Measurements from ENCODE around the gene NTN4.
"Not testable (repeated sequence)": the region's sequence is repeated elsewhere in the genome, so short reads cannot be mapped to it uniquely, and the experiment has no call there.

Gene NTN4

DNA sequence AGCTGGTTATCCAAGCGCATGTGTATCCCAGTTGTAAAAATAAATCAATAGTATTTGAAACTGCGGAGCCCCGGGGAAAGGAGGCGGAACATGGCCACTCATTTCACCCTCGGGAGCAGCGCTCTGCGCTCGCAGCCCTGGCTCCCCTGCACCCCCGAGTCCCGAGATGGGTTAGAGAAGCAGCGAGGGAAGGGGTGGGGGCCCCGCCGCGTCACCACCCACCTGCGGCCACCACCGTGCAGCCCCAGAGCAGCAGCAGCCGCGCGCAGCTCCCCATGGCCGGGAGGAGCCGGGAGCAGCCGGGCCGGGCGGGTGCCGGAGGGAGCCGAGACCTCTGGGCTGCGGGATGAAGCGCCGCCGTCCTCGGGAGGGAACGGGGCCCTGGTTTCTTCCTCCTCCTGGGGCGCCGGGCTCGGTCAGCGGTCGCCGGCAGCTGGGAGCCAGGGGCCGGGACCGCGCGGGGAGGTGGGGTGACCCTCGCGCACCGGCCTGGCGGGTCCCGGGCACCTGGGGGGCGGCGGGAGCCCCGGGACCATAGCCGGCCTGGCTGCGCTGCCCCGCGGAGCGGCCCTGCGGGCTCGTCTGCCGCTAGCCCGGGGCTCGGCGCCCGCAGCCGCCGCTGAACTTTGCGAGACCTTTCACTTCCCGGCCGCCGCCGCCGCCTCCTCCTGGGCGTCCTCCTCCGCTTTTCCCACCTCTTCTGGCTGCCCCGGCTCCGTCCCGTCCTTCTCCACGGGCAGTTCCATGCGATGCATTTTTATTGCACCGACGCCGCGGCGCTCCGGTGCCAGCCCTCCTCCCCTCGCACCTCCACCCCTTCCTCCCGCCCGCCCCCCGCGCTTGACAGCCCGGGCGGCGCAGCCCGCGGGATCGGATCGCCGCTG, at the start of gene NTN4:
NTN4 (minus strand) TSS at position 732 of the 884 bp plus-strand sequence; CDS start at position 277, 455 bp downstream.
- DNase-seq (ENCODE audit: low spot score), result no peak

DNA sequence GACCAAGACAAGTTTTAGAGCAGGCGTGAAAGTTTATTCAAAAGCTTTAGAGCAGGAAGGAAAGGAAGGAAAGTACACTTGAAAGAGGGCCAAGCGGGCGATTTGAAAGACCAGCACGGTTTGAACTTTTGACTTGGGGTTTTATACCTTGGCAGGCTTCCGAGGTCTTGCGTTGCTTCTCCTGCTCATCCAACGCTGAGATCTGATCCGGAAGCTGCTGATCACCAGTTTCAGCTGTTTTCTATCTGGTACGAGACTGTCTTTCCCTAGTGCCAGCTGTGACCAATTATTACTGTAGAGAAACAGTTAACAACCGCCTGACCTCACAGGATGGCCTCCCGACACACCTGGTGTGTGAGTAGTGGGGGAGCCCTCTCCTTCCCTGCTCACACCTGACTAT, 47.6 kb upstream of the NTN4 start:
- DNase-seq (ENCODE audit: low spot score), result no peak

DNA sequence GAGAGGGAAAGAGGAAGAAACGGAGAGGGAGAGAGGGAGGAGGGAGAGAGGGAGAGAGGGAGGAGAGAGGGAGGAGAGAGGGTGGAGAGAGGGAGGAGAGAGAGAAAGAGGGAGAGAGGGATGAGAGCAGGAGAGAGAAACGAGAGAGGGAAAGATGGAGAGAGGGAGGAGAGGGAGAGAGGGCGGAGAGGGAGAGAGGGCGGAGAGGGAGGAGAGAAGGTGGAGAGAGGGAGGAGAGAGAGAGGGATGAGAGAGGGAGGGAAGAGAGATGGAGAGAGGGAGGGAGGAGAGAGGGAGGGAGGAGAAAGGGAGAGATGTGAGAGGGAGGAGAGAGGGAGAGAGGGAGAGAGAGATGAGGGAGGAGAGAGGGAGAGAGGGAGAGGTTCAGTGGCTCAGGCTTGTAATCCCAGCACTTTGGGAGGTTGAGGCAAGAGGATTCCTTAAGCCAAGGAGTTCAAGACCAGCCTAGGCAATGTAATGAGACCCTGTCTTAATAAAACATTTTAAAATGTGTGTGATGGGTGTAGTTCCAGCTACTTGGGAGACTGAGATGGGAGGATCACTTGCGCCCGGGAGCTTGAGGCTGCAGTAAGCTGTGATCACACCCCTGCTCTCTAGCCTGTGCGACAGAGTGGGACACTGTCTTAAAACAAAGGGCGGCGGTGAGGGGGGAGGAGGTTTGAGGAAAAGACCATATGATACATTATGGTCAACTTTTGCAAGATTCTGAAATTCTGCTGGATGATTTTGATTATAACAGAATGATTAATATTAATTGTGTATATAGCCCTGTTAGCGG, 46.9 kb upstream of the NTN4 start:
- no peak for DNase-seq (ENCODE audit: low spot score)

DNA sequence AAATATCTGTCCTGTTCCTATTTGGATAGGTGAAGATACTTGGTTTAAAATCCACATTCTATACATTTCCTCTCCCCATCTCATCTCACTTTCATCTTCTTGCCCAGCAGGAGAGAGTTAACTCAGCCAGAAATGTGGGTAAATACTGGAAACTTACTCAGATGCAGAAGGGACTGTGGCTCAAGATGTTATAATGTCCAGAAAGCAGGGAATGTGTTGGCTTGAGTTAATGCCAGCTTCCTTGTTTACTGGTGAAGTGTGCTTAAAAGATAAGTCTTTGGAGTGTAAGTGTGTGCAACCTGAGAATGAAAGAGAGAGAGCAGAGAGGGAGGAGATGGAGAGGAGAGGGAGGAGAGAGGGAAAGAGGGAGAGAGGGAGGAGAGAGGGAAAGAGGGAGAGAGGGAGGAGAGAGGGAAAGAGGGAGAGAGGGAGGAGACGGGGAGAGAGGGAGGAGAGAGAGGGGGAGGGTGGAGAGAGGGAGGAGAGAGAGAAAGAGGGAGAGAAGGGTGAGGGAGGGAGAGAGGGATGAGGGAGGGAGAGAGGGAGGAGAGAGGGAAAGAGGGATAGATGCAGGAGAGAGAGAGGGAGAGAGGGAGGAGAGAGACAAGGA, 46.2 kb upstream of the NTN4 start:
- DNase-seq (ENCODE audit: low spot score), result no peak

DNA sequence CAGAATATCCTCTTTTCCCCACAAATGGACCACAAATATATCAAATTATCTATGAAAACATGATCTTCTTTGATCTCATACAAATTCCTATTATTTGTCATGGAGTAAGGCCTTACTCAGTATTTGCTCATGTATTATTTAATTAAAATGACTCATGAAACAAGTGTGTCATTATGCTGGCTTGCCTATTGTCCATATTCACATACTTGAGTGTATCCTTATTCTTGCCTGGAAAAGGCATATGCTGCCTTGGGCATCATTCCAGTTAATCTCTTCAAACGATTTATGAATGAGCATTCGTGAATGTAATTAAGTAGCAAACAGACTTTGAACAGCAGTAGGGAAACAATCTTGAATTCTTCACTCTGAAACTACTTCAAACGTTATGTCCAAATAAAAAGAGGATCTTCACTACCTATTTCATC, 45.6 kb upstream of the NTN4 start:
- DNase-seq (ENCODE audit: low spot score), result no peak

DNA sequence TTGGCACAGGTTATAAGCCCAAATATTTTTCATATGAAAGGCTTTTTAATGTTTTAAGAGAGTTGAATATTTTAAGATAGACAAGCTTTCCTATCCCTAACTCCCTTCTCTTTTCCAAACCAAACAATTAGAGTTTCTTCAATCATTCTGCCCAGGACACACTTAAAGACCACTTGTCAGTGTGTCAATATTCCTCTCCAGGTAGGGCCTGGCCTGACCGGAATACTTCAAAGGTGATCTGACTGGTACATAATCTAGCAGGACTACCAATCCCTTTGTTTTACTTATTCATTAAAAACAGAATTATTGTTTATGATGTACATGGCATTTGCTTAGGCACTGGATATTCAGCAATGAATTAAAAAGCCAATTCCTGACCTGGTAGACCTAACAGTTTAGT, 44.0 kb upstream of the NTN4 start:
- DNase-seq (ENCODE audit: low spot score), result no peak

DNA sequence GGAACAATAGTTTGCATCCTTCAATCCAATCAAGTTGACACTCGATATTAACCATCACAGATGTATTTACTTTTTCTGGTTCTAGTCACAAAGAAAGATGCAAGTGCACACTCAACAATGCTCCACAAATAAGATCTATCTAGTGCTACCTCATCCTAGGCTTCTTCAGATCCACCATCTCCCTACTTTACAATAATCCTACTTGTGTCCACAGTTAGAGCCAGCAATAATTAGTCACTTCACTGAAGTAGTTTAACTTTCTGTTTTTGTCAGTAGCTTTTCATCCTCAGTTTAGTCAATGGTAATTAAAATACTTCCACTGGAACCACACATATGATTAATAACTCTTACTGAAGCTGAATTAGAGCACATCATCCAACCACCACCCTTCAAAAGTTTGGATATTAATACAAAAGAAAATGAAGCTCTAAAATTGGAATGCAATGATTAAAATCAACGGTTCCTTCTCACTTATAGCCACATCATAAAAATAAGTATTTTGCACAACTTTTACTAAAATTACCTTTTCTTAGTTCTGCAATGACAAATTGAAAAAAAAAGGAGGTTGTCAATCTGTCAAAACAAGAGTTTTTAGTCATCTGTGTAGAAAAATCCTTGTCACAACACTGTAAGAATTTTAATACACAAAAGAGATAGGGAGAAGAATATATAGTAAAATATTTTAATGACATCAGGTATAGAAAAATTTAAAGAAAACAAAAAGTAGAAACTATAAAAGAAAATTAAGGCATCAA, 39.9 kb upstream of the NTN4 start:
- no peak for DNase-seq (ENCODE audit: low spot score)

DNA sequence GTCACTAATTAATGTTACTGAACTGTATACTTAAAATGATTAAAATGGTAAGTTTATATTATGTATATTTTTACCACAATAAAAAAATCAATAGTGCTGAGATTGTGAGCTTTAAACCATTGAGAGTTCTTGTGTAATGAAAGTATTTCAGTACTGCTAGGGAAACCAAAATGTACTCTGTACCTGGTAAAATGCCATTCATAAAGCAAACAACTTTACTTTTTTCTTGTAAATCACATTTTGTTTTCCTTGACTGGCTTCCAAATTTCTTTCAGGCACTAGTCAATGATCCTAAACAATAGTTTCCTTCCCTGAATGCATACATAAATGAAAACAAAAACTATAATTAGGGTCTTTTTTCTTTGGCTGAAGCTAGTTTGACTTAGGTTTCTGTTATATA, 38.8 kb upstream of the NTN4 start:
- no peak for DNase-seq (ENCODE audit: low spot score)

DNA sequence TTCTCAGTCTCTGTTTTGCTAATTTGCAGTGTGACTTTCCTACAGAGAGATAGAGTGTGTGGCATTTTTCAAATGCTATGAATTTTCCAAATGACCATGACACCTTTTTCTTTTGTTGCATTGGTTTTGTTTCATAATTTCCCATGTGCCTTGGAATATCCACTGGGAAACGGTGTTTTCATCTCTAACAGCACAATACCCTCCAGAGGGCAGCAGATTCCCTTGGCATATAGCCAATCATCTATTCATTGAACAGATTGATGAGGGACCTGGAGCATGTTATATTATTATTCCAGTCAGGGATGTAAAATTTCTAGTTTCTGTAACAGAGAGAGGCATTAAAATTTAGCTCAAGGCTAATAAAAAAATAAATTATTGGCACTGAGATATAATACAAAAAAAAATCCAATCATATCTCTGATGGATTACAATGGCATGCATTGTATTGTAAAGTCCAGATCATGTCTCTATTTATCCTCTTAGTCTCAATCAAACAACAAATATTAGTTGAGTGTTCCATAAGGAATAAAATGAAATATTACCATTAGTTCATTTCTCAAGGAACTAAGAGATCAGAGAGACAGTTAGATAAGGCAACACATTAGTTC, 29.6 kb upstream of the NTN4 start:
- DNase-seq (ENCODE audit: low spot score), result peak; percentile 38

DNA sequence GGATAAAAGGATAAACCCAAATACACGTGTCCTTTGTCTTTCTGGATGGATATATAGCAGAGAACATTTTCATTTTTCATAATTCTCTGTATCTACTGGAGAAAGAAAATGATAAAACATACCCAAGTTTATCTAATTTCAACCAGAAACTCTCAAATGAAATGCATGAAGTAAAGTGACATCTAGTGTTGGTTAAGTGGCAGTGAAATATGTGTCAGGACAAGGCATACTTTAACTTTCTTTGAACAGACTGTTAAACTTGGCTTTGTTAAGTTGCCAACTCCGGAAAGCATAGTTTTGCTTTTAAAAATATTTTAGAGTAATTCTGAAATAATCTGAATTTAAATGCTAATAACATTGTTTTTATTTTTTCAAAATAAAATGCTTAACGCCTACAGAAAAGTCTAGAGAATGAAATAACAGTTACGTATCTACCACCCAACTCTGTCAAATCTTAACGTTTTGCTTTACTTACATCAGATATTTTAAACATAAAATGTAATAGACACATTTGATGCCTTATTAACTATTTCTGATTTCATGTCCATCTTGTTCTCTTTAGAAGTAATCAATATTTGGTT, 25.2 kb upstream of the NTN4 start:
- peak; percentile 24 for DNase-seq (ENCODE audit: low spot score)

DNA sequence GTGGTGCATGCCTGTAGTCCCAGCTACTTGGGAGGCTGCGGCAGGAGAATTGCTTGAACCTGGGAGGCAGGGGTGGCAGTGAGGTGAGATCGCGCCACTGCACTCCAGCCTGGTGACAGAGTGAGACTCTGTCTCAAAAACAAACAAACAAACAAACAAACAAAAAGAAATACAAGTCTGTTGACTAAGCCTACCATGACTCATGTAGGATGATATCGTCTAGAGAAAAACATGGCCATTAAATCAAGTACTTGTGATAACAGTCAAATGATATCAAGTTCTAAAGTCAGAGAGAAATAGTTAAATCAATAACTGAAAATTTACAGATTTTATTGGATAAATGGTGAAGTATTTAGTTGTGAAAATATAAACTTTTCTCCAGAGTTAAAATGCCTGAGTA, 21.6 kb upstream of the NTN4 start:
- not testable (repeated sequence) for DNase-seq (ENCODE audit: low spot score)

DNA sequence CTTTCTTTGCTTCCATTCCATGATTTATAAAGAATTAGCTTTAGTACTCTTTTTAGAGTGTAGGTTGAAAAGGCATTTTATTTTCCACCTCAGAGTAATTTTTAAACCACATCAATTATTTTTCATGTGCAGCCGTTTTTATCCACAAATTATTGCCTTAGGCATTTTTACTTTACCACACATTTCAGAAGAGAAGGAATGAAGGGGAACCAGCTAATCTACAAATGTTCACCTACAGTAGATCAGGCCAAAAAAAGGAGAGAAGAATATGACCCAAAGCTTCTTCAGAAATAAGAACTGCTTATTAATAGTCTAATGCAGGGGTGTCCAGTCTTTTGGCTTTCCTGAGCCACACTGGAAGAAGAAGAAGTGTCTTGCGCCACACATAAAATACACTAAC, 19.8 kb upstream of the NTN4 start:
- DNase-seq (ENCODE audit: low spot score), result no peak

DNA sequence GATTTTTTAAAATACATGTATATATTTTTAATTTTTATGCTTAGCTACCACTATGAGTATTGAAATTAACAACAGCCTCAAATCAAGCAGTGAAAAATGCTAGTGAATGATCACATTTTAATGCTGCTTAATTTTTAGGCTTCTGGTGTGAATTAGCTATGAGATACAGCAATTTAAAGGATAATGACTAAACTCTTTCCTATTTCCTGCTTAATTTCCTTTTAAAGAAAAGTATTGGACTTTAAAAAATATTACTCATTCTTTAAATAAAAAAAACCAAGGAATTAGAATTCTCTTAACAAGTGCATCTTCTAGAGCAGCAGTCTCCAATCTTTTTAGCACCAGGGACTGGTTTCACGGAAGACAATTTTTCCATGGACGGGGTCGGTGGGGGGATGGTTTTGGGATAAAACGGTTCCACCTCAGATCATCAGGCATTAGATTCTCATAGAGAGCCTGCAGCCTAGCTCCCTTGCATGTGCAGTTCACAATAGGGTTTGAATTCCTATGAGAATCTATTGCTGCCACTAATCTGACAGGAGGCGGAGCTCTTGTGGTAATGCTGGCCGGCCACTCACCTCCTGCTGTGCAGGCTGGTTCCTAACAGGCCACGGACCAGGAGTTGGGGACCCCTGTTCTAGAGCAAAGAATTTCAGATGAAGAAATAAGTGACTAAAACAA, 18.6 kb upstream of the NTN4 start:
- no peak for DNase-seq (ENCODE audit: low spot score)

DNA sequence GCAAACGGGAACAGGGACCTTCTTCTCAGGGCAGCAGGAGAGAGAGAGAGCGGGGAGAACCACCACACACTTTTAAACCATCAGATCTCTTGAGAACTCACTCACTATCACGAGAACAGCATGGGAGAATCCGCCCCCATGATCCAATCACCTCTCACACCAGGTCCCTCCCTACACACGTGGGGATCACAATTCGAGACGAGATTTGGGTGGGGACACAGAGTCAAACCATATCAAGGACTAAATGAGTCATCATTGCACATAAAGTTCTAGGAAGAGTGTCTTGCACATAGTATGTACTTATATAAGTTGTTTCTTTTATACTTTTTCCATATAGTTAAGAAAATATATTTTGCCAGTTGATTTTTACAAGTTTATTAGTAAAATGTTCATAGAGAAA, 17.6 kb upstream of the NTN4 start:
- DNase-seq (ENCODE audit: low spot score), result no peak

DNA sequence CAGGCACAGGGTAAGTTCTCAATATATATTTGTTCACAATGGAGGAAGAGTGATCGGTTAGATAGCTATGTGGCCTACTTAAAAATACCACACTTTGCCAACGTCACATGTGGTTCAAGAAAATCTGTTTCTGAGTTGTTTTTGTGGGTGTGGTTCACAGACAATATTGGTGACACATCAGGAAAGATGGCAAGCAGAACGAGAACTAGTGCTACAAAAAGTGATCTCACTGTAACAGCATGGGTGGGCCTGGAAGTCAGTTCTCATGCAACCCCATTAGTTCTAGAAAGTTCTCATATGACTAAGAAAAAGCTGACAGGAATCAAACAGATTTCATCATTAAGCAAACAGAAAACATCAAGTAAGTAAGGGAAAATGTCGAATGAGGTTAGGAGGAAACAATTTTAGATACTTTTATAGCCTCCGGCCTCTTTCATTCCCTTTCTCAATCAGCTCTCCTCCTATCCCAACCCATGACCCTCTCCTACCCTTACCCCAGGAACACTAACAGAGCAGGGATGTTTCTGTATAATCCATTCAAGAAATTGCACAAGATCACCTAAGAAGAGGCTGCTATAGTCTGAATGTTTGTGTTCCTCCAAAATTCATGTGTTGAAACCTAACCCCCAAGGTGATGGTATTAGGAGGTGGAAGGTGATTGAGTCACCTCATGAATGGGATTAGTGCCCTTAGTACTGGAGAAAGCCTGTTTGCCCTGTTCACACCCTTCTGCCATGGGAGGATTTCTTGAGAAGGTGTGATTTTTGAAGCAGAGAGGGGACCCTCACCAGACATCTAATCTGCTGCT, 15.5 kb upstream of the NTN4 start:
- no peak for DNase-seq (ENCODE audit: low spot score)

DNA sequence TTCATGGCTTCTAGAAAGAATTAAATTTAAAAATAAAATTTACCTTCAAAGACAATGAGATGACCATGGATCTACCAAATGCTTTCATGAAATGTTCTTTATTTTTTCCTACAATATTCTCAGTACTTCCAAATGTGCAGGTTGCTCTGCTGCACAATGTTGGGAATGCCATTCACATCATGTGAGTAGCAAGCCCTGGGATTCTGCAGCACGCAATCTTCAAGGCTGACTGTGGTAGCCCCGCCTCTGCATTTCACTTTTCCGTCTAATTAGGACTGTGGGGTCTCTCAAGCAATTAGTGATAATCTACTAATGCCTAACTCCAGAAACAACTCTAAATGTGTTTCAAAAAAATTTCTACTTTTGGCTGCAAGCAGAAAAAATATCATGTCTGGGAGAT, 13.7 kb upstream of the NTN4 start:
- no peak for DNase-seq (ENCODE audit: low spot score)

DNA sequence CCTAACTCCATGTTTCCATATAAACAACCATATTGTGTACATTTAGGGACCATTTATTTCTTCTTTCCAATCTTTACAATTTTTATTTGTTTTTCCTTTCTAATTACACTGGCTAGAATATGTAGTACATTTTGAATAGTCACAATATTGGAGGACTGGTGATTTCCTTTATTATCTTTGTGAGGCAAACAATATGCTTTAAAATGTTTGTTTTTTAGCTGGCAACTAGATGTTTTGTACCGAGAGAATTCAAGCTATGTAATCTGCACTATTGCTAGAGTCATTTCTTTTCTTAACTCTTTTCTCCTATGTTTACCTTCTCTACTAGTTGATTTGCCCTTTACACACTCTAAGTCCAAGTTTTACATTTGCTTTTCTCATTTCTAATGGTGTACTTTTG, 13.3 kb upstream of the NTN4 start:
- DNase-seq (ENCODE audit: low spot score), result no peak

DNA sequence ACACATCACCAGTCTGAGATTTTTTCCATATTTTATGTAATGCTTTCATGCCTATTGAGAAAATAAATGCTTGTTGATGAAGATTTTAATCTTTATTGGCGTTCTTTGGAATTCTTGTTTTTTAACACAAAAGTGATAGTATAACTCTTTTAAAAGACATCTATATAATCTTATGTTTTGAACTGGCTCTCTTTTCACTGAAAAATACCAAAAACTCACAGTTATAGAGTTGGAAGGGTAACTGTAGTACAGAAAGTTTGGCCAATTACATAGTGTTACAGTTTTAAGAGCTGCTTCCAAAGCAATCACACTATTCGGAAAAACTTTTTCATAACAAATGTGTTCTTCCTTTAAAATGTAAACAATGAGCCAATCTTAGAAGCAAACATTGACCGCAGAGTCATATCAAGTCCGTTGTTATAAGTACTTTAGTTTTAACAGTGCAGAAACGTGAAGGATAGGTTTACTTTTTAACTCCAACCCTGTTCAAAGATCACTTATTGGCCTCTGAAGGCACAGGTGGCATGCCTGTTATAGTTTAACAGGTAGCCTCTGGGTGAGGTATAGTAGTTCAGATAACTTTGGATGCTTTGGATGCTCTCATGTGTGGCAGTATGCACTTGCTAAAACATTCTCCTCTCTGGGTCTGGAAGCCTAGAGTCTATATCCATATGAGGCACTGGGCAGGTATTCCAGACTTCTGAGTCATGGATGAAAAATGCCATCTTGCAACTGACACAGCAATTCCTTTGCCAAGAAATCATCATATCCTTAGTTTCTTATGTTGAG, 12.1 kb upstream of the NTN4 start:
- DNase-seq (ENCODE audit: low spot score), result no peak

DNA sequence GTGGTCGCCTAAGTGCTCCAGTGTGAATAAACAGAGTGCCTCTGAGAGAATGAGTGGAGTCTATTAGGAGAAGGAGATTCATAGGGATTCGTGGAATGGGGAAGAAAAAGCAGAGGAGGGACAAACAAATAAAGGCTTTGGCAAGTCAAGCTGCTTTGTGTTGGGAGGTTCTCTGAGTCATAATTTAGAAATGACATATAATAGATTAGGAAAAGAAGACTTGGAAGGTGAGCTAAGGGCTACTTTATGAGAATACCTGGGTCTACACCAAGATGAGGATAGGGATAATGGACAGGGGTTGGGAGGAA, 6.4 kb upstream of the NTN4 start:
- DNase-seq (ENCODE audit: low spot score), result no peak
